GM21723 (cell line): ENCODE results near the gene TIMP3.
"Not testable (repeated sequence)": the region's sequence is repeated elsewhere in the genome, so short reads cannot be mapped to it uniquely, and the experiment has no call there.

ENCODE experiments used
- ATAC-seq: cut with Tn5 transposase; IDR thresholded peaks from one replicate; pipeline ENCODE4 v1.9.1; 2021; ENCODE audit warnings: mild to moderate bottlenecking, moderate library complexity; ENCODE audit not compliant: unreplicated experiment

TIMP3 gene

GRCh38 chr22:32850591-32851517 is 49.3 kb downstream of the TIMP3 start:
- no peak for ATAC-seq

- ATAC-seq, result no peak
Observed at GRCh38 chr22:32852395-32853251, 51.1 kb downstream of the TIMP3 start.

- ATAC-seq, result no peak
Observed at GRCh38 chr22:32853662-32854061, 52.2 kb downstream of the TIMP3 start.

GRCh38 chr22:32854351-32854804 is 52.9 kb downstream of the TIMP3 start:
- no peak for ATAC-seq

GRCh38 chr22:32855045-32855756 is 53.7 kb downstream of the TIMP3 start:
- ATAC-seq, result no peak

- ATAC-seq, result no peak
Observed at GRCh38 chr22:32858121-32858703, 56.7 kb downstream of the TIMP3 start.

- no peak for ATAC-seq
Observed at GRCh38 chr22:32858957-32859356, 57.5 kb downstream of the TIMP3 start.

GRCh38 chr22:32859743-32860142 is 58.2 kb downstream of the TIMP3 start:
- no peak for ATAC-seq

GRCh38 chr22:32861330-32861729 is 59.8 kb downstream of the TIMP3 start:
- no peak for ATAC-seq

GRCh38 chr22:32862083-32862482 is 60.6 kb downstream of the TIMP3 start:
- ATAC-seq, result no peak

GRCh38 chr22:32862936-32863661 is 61.6 kb downstream of the TIMP3 start:
- ATAC-seq, result no peak

- no peak for ATAC-seq
Observed at GRCh38 chr22:32864041-32864440, 62.5 kb downstream of the TIMP3 start.

- ATAC-seq, result no peak
Observed at GRCh38 chr22:32864596-32864995, 63.1 kb downstream of the TIMP3 start.

GRCh38 chr22:32866953-32867352 is 65.4 kb downstream of the TIMP3 start:
- no peak for ATAC-seq

GRCh38 chr22:32868946-32869345 is 67.4 kb downstream of the TIMP3 start:
- ATAC-seq, result no peak

GRCh38 chr22:32870474-32870873 is 69.0 kb downstream of the TIMP3 start:
- ATAC-seq, result no peak

- ATAC-seq, result not testable (repeated sequence)
Observed at GRCh38 chr22:32873604-32874003, 72.1 kb downstream of the TIMP3 start.

GRCh38 chr22:32874385-32874784 is 72.9 kb downstream of the TIMP3 start:
- ATAC-seq, result no peak

- no peak for ATAC-seq
Observed at GRCh38 chr22:32874976-32875375, 73.5 kb downstream of the TIMP3 start.

- ATAC-seq, result no peak
Observed at GRCh38 chr22:32876516-32876915, 75.0 kb downstream of the TIMP3 start.
